RPMI8226 (cell line): ENCODE measurements around the gene DDHD1.
A peak's percentile ranks its signal among the peaks of the same experiment; 100 is the strongest.
"Not testable (repeated sequence)": the region's sequence is repeated elsewhere in the genome, so short reads cannot be mapped to it uniquely, and the experiment has no call there.

ENCODE experiments used
- DNase-seq: peaks from one replicate; pipeline ENCODE4 v3.0.0-alpha.2; 2015

DDHD1 gene

GRCh38 chr14:53152887-53153701 lies at the start of gene DDHD1:
TSS of gene DDHD1 (minus strand) at chr14:53153323. CDS start at chr14:53153098, 225 bp downstream.
- DNase-seq = peak; percentile 82

GRCh38 chr14:53195949-53196348 lies 42.8 kb upstream of the DDHD1 start:
- DNase-seq = no peak

- DNase-seq = no peak
Measured at GRCh38 chr14:53193193-53193592, 40.1 kb upstream of the DDHD1 start.

GRCh38 chr14:53192052-53192760 lies 39.1 kb upstream of the DDHD1 start:
- no peak for DNase-seq

- DNase-seq = no peak
Measured at GRCh38 chr14:53190938-53191337, 37.8 kb upstream of the DDHD1 start.

GRCh38 chr14:53187921-53188463 lies 34.9 kb upstream of the DDHD1 start:
- DNase-seq = no peak

GRCh38 chr14:53186532-53186931 lies 33.4 kb upstream of the DDHD1 start:
- no peak for DNase-seq

- DNase-seq = no peak
Measured at GRCh38 chr14:53183611-53184010, 30.5 kb upstream of the DDHD1 start.

- DNase-seq = no peak
Measured at GRCh38 chr14:53183056-53183455, 29.9 kb upstream of the DDHD1 start.

- not testable (repeated sequence) for DNase-seq
Measured at GRCh38 chr14:53181463-53182081, 28.4 kb upstream of the DDHD1 start.

- DNase-seq = no peak
Measured at GRCh38 chr14:53180272-53181221, 27.4 kb upstream of the DDHD1 start.

GRCh38 chr14:53179486-53180005 lies 26.4 kb upstream of the DDHD1 start:
- not testable (repeated sequence) for DNase-seq

- no peak for DNase-seq
Measured at GRCh38 chr14:53175375-53175774, 22.3 kb upstream of the DDHD1 start.

GRCh38 chr14:53174918-53175317 lies 21.8 kb upstream of the DDHD1 start:
- no peak for DNase-seq

GRCh38 chr14:53168786-53169185 lies 15.7 kb upstream of the DDHD1 start:
- DNase-seq = no peak

GRCh38 chr14:53167602-53168328 lies 14.6 kb upstream of the DDHD1 start:
- DNase-seq = no peak

- DNase-seq = no peak
Measured at GRCh38 chr14:53161758-53162435, 8.8 kb upstream of the DDHD1 start.

GRCh38 chr14:53156238-53156637 lies 3.1 kb upstream of the DDHD1 start:
- DNase-seq = no peak

- DNase-seq = no peak
Measured at GRCh38 chr14:53153702-53154112, 584 bp upstream of the DDHD1 start.

GRCh38 chr14:53152184-53152886 lies 788 bp downstream of the DDHD1 start:
- peak; percentile 32 for DNase-seq
